Nephron (organoid): ENCODE data around the gene DLX3.

Experiments
- H3K27ac Mint-ChIP-seq, 3 experiments: 2 replicates each; pipeline ENCODE4 v1.8.0; 2020; ENCODE audit warnings: mixed read lengths in 3 of 3, mild to moderate bottlenecking in 2 of 3, moderate library complexity in 1 of 3
- H3K27me3 Mint-ChIP-seq: 2 replicates; pipeline ENCODE4 v1.8.0; 2021; ENCODE audit warnings: low read depth, mild to moderate bottlenecking, moderate library complexity, mixed read lengths
- H3K36me3 Mint-ChIP-seq: 2 replicates; pipeline ENCODE4 v1.8.0; 2020; ENCODE audit warnings: low read depth, mixed read lengths
- H3K4me1 Mint-ChIP-seq: 2 replicates; pipeline ENCODE4 v1.8.0; 2020; ENCODE audit warnings: mixed read lengths
- H3K4me3 Mint-ChIP-seq, 3 experiments: 2 replicates each; pipeline ENCODE4 v1.8.0; 2020; ENCODE audit warnings: mild to moderate bottlenecking in 3 of 3, mixed read lengths in 3 of 3, moderate library complexity in 2 of 3
- H3K9me3 Mint-ChIP-seq: 2 replicates; pipeline ENCODE4 v1.8.0; 2020; ENCODE audit warnings: mixed read lengths
- CTCF ChIP-seq, 3 experiments: fragments of 200-600 bp; sonication (generic); IDR thresholded peaks; one replicate each; pipeline ENCODE4 v1.5.0; 2021; ENCODE audit warnings: antibody characterized with exemption in 3 of 3; ENCODE audit not compliant: unreplicated experiment in 3 of 3

The DLX3 gene

GRCh38 chr17:50013079-50013478 lies 18.1 kb upstream of the DLX3 start:
- H3K9me3 Mint-ChIP-seq, result peaks cover 53% of the 10 kb centered on the region
- H3K27me3 Mint-ChIP-seq, result peaks cover 22% of the 10 kb centered on the region
- no peak overlapping the region for H3K4me3 Mint-ChIP-seq
- peaks cover 3% of the 10 kb centered on the region for H3K36me3 Mint-ChIP-seq
- H3K4me1 Mint-ChIP-seq, result no peaks in the 10 kb centered on the region
- TF ChIP-seq CTCF (IDR thresholded peaks at IDR 0.05; ENCODE audit: unreplicated experiment in 3 of 3), result no peak
- no peak overlapping the region for H3K27ac Mint-ChIP-seq

- Mint-ChIP-seq H3K9me3 (peaks cover 47% of the 10 kb centered on the region), H3K36me3 (peaks cover 3% of the 10 kb centered on the region), H3K4me1 (no peaks in the 10 kb centered on the region), H3K4me3 (no peak overlapping the region), H3K27me3 (peaks cover 23% of the 10 kb centered on the region), H3K27ac (no peak overlapping the region)
- no peak for TF ChIP-seq CTCF (IDR thresholded peaks at IDR 0.05; ENCODE audit: unreplicated experiment in 3 of 3)
These were observed 14.3 kb upstream of the DLX3 start for GRCh38 chr17:50009282-50009681.

GRCh38 chr17:50003911-50004310 lies 8.9 kb upstream of the DLX3 start:
- Mint-ChIP-seq H3K4me3 (no peak overlapping the region), H3K27me3 (peaks cover 58% of the 10 kb centered on the region), H3K4me1 (no peaks in the 10 kb centered on the region), H3K36me3 (peaks cover 2% of the 10 kb centered on the region), H3K27ac (no peak overlapping the region), H3K9me3 (peaks cover 9% of the 10 kb centered on the region)
- no peak for TF ChIP-seq CTCF (IDR thresholded peaks at IDR 0.05; ENCODE audit: unreplicated experiment in 3 of 3)

DNA sequence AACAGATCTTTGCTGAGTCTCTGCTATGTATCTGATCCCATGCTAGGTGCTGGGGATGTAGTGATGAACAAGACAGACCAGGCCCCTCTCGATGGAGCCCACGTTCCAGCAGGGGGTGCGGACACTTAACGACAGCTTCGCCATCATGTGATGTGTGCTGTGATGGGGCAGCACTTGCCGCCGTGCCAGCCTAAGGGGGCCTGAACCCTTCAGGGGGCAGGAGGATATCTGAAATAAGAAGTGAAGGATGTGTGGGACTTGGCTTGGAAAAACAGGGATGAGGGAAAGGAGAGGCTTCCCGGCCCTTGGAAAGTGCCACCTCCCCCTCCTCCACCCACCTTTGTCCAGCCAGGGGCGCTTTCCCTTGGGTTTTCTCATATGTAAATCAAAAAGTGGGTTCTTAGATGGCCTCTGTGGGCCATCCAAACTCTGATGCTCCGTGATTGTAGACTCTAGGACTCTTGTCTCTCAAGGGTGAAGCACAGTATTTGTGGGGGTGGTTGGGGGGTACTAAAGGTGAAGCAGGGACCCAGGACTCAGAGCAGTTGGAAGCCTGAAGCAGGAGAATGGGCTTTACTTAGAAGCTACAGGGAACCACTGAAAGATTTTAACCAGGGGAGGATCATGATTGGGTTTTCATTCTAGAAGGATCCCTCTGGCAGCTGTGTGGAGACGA lies 4.0 kb upstream of the DLX3 start:
- TF ChIP-seq CTCF (IDR thresholded peaks at IDR 0.05; ENCODE audit: unreplicated experiment in 3 of 3), result no peak
- no peaks in the 10 kb centered on the region for H3K9me3 Mint-ChIP-seq
- peaks cover 16% of the 10 kb centered on the region for H3K4me1 Mint-ChIP-seq
- H3K27ac Mint-ChIP-seq, result no peak overlapping the region
- H3K4me3 Mint-ChIP-seq, result no peak overlapping the region
- H3K36me3 Mint-ChIP-seq, result no peaks in the 10 kb centered on the region
- peaks cover 90% of the 10 kb centered on the region for H3K27me3 Mint-ChIP-seq

- Mint-ChIP-seq H3K4me3 (peak overlapping the region in 2 of 3 experiments; percentile 12 to 13), H3K36me3 (no peaks in the 10 kb centered on the region), H3K9me3 (no peaks in the 10 kb centered on the region), H3K4me1 (peaks cover 18% of the 10 kb centered on the region), H3K27ac (no peak overlapping the region), H3K27me3 (peaks cover 94% of the 10 kb centered on the region)
- TF ChIP-seq CTCF (IDR thresholded peaks at IDR 0.05; ENCODE audit: unreplicated experiment in 3 of 3), result peak; percentile 94 to 97 (median 96)
These were observed 3.0 kb upstream of the DLX3 start for GRCh38 chr17:49997773-49998703.
